GM12865 (cell line): ENCODE data around the gene DHTKD1.
"Not testable (repeated sequence)": the region's sequence is repeated elsewhere in the genome, so short reads cannot be mapped to it uniquely, and the experiment has no call there.

Experiments
- DNase-seq: peaks from one replicate; pipeline ENCODE4 v3.0.0; 2010; ENCODE audit warnings: low read depth
- H3K4me3 ChIP-seq: 2 replicates; pipeline ENCODE4 v1.5.1; 2011; ENCODE audit warnings: mild to moderate bottlenecking, low read depth, low read length, control low read depth
- CTCF ChIP-seq: IDR thresholded peaks from 2 replicates; pipeline ENCODE4 v1.5.1; 2011; ENCODE audit warnings: low read length, control low read depth, low read depth, inconsistent platforms; ENCODE audit not compliant: insufficient read depth; ENCODE audit errors: missing control alignments

Gene DHTKD1

GRCh38 chr10:12156367-12157123 is 87.8 kb downstream of the DHTKD1 start:
- DNase-seq = no peak
- H3K4me3 ChIP-seq = no peak overlapping the region
- TF ChIP-seq CTCF = no peak

- TF ChIP-seq CTCF = no peak
- no peak for DNase-seq
- H3K4me3 ChIP-seq = no peak overlapping the region
Measured at GRCh38 chr10:12158111-12158510, 89.4 kb downstream of the DHTKD1 start.

GRCh38 chr10:12160664-12161063 is 91.9 kb downstream of the DHTKD1 start:
- H3K4me3 ChIP-seq = no peak overlapping the region
- no peak for TF ChIP-seq CTCF
- DNase-seq = no peak

- TF ChIP-seq CTCF = no peak
- no peak for DNase-seq
- no peak overlapping the region for H3K4me3 ChIP-seq
Measured at GRCh38 chr10:12162927-12163326, 94.2 kb downstream of the DHTKD1 start.

- no peak for TF ChIP-seq CTCF
- no peak overlapping the region for H3K4me3 ChIP-seq
- no peak for DNase-seq
Measured at GRCh38 chr10:12164085-12164484, 95.3 kb downstream of the DHTKD1 start.

DNA sequence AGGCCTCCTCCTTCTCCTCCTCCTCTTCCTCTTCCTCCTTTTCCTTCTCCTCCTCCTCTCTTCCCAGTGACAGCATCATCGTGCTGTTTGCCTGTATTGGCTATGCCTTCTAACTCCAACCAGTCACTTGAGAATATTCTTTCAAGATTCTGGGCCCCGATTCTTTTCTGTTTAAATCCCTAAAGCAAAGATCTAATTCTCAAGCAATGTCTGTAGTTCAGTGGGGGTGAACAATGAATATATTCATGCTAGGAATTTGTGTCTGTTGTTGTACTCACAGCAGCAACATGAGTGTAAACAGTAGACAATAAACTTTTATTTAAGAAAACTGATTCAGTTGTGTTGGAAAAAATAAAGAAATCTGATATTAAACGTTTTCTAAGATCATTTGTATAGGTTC is 96.3 kb downstream of the DHTKD1 start:
- no peak for DNase-seq
- no peak for TF ChIP-seq CTCF
- H3K4me3 ChIP-seq = no peak overlapping the region

DNA sequence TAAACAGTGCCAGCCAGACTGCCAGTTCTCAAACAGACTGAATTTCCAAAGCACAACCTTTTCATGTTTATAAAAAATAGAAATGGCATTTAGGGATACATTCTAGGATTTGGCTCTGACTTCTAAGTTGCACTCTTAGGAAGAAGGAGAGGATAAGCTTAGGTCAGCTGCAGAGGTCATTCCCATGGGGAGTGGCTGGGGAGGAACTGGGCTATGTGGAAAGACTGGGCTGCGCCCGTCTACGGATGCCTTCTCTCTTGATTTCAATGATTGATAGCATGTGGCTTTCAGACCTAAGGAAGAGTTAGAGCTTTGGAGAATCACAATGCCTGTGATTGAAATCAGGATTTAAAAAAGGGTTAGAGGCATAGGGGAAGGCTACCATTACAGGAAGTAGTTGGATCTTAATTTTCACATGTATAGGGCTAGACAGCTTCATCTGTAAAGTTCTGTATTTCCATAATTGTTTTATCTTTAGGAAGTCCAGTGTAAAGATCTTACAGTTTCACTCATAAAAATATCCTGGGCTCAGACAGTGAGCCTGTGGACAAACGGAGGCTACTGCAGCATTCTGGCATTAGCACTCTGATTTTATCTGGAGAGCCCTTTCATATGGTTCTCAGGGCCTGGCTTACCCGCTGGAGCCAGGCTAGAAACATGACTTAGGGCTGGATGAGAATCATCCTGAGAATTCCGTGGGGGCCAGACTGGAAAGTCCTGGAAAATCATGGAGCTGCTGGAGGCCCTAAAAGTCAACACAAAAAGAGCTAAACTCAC is 97.4 kb downstream of the DHTKD1 start:
- TF ChIP-seq CTCF = no peak
- DNase-seq = no peak
- H3K4me3 ChIP-seq = no peak overlapping the region

GRCh38 chr10:12171512-12171911 is 102.8 kb downstream of the DHTKD1 start:
- DNase-seq, H3K4me3 ChIP-seq: not testable (repeated sequence)
